Central memory CD4-positive, alpha-beta T cell (primary cell): ENCODE data around the gene BHMT2.

ENCODE experiments used
- DNase-seq: peaks from one replicate; pipeline ENCODE4 v3.0.0; 2022

Gene BHMT2

DNA sequence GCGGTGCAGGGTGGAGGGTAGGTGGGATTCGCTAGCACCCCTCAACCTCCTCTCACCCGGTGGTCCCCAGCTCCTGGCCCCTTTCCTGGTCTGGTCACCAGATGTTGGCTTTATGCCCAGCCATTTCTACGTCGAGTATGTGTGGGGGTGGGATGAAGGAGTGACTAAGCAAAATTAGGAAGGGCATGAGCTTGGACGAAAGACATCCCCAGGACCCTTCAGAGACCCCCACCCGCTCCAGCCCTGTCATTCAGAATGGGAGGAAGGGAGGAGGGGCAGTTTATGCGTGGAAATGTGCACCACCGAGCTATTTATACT lies 742 bp downstream of the BHMT2 start:
- DNase-seq, result no peak

DNA sequence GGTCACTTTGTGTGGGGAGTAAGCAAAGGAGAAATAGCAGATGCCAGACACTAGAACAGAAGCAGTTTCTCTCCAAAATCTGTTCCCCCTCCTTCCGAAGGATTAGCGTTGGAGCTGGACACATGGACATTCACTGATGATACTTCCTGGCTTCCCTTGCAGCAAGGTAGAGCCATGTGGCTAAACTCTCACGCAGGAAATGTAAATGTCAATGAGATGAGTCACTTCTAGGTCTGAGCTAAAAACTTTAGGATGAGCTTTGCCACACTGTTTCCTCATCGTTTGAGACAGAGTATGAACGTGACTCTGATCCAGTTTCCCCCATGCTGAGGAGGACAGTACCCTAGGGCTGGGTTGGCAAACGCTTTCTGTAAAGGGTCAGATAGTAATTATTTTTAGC lies 5.1 kb downstream of the BHMT2 start:
- DNase-seq, result no peak

DNA sequence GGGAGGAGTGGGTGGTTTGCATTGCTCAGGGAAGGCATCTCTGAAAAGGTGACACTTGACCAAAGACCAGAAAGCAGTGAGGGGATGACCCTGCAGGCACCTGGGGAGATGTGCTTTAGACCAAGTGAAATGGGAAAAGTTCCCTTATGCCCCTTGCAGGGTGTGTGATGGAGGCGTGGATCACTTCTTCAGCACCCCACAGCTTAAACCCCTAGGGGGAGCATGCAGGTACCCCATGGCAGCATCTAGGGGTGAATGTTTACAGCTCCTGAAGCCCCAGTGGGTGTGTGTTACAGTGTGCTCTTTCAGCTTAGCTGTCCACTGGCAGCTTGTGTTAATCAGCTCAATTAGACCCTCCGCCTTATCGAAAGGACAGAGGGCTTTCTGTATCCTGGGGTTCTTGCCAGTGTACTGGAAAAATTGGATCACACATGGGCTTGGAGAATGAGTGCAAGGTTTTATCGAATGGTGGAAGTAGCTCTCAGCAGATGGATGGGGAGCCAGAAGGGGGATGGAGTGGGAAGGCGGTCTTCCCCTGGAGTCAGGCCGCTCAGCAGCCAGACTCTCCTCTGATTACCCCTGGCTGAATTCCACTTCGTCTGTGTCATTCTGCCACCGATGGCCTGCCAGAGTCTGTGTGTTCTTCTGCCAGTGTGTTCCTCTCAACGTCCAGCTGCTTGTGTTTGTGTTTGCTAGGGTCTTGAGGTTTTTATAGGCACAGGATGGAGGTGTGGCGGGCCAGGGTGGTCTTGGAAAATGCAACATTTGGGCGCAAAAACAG lies 6.3 kb downstream of the BHMT2 start:
- DNase-seq, result no peak

DNA sequence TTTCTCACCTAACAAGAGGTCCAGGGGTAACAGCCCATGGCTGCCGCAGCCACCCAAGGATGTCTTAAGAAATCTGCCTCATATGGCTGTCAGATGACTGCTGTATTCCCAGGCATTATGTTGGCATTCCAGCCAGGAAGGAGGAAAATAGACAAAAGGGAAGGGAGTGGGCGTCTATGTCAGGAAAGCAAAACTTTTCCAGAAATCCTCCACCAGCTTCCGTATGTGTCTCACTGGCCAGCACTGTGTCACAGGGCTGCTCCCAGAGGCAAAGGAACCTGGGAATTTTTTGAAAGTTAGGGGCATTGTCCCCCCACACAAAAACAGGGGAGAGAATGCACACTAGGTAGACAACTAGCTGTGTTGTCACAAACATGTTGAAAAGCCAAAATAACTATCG lies 7.3 kb downstream of the BHMT2 start:
- DNase-seq, result no peak

DNA sequence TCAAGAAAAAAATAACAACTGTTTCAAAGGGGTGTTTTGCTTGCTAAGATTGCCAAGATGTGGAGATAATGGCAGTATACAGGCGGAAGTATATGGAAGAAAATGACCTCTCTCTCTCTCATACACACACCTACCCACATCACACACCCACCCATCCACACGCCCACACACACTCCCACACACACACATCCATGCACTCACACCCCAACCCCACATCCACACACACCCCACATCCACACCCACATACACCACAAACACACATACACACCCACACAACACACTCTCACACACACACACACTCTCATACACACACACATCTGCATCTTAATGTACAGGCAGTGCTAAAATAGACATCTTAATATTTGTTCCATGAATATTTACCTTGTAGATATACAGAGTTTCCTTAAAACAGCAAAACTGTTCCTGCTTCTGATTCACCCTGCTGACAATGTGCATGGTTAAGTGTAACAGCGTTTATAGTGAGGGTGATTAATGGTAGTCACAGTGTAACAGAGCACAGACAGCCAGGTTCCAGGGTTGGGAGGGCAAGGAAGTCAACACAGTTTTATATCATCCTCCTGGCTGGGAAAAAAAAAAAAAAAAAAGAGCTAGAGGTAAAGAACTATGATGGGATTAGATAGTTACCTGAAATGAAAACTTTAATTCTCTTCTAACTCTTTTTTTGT lies 8.3 kb downstream of the BHMT2 start:
- DNase-seq, result no peak

DNA sequence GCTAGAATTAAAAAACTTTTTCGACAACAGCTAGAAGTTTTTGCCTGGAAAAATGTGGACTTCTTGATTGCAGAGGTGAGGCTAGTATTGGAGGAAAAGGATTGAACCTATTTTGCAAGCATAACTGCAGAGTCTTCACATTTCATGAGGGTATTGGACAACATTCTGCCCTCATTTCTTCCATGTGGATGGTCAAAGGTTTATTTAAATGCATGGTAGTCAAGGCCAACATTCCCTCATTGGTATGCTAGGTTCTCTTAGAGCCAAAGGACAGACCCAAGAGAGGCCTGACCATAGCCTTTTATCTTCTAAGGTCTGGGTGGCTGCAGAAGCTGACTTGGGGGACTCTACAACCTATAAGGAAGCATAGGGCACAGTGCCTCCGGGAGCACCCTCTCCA lies 11.2 kb downstream of the BHMT2 start:
- no peak for DNase-seq

DNA sequence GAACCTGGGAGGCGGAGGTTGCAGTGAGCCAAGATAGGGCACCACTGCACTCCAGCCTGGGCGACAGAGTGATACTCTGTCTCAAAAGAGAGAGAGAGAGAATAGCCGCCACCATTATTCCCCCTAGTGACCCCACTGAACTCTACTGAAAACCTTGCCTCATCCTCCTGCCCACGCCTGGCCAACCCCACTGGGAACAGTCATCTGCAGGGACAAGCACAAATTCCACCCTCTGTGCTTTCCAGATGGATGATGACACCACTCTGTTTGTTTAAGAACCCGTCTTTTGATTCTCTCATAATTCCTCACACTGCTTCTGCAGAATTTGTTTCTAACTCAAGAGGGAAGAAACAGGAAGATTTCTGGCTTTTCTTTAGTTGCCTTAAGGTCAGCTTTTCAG lies 12.2 kb downstream of the BHMT2 start:
- DNase-seq, result no peak

DNA sequence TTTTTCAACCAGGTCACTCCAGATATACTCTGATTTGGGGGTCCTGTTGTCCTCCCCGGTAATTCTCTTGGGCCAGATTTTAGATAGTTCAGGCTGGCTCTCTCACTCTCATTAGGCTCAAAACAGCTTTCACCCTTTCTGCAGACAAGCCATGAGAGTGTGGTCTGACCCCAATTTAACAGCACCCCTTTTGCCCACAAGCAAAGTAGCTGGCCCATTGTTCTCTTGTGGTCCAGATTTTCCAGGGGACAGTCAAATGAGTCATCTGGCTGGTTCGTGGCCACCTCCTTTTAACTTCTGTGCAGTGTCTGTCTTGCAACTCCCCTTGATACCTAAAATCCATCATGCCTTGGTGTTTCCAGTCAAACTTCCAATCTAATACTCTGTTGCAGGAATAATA lies 16.5 kb downstream of the BHMT2 start:
- no peak for DNase-seq

DNA sequence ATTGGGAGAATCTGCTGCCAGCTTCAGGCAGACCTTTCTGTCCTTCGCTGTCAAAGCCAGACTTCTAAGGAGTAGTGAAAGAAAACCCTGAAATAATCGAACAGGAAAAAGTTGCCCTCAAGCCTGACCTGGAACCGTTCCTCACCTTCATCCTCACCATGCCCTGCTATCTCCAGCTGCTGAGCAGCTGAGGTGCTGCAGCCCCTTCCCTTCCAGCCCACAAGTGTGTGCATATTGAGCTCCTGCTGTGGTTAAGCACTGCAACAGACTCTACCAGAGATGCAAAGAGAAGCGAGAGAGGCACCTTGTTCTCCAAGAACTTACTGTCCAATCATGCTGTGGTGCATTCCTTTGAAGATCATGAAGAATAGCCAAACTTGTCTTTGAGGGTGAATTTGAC lies 18.9 kb downstream of the BHMT2 start:
- DNase-seq, result no peak

DNA sequence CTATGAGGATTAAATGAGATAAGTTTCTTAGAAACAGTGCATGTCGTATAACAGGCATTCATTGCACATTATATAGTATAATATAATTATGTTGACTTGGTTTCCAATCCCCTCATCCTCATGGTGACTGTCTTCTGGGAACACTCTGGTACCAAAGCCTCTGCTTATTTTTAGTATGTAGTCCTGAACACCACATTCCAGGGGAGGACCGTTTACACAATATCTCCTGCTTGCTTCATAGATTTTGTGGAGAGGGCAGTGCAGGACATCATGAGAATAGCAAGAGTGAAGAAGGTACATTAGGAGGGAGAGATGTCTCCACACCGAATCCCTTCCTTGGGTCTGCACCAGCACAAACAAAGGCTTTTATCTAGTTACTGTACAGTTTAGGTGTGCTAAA lies 21.5 kb downstream of the BHMT2 start:
- DNase-seq, result no peak

DNA sequence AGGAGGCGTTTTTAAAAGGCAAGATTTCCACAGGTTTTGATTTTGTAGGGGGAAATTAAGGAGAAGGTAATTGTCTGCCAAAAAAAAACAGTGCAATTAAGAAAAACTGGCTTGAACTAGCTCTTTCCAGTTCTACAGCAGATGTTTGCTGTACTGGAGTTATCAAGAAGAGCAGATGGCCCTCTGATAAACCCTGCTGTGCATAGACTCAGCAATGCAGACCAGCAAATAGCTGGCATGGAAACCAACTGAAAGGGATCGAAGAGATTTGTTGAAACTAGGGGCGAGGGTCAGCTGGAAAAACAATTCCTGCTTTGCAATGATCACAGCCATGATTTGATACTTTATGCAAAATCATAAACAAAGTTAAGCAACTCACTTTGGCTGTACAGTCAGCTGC lies 24.2 kb downstream of the BHMT2 start:
- DNase-seq, result no peak

DNA sequence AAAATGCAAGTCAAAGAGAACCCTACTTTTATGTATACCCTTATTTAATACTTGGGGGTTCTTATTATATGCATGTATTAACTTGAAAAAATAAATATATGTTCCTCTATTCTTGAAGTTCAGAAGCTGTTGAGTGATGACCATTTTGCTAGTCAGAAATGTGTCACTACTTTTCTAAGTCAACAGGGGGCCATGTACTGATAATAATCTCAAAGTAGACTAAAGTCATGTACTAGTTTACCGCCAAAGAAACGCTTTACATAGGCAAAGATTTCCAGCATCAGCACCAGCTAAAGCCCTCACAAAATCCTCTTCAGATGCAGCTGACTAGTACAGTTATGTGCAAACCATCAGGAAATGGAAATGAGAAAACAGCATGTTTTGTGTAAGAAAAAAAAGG lies 36.3 kb downstream of the BHMT2 start:
- DNase-seq, result no peak

DNA sequence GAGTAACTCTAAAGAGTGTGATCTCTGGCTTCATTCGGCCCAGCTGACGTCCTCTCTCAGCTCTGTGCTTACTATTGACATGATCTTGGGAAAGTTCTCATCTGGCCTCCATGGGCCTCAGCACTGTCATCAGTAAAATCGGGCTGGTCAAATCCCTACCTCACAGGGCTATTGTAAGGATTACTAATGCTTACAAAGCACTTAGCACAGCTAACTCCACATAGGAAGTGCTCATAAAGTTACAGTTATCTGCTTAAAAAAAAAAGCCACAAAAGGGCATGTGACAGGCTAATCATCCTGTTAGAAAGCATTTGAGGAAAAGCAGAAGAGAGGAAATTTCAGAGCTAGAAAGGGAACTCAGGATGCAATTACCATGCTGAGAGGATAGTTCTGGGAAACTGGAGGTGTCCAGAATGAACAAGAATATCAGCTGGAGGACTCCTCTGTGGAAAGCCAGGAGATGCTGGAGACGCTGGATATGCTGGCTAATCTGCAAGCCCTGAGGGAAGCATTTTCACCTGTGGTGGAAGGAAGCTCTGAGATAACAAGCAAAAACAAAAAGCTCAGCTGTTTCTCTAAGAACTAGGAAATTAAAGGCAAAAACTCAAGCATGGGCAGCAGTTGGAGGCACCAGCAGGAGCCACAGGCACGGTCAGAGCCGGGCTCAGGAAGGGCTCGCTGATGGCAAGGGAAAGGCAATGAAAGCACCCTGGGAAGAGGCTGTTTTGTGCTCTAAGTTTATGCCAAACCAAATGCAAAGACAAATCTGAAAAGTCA lies 37.6 kb downstream of the BHMT2 start:
- DNase-seq, result no peak

DNA sequence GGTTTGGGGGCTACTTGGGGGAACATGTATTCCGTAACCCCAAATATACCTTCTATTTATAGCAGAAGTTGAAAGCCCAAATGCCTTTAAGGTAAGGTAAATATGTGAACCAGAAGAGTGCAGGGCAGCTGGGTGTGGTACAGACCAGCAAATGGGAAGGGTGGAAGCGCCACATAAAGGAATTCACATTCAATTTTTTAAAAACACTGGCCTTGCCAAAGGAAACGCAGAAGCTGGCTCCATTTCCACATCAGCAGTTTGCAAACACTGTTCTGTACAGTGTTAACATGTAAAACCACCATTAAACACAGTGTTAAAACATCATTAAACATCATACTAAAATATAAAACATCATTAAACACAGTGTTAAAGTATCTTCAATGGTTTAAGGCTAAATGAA lies 38.5 kb downstream of the BHMT2 start:
- no peak for DNase-seq

DNA sequence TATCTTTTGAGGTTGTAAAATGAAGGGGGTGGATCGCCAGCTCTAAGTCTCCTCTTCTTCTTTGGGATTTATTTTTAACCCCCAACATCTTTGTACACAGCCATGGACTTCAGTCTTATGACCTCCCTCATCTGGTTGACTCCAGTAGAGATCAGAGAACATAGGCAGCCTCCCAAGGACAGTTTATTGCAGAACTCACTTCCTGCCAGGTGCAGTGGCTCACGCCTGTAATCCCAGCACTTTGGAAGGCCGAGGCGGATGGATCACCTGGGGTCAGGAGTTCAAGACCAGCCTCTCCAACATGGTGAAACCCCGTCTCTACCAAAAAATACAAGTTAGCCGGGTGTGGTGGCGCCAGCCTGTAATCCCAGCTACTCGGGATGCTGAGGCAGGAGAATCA lies 39.2 kb downstream of the BHMT2 start:
- no peak for DNase-seq

DNA sequence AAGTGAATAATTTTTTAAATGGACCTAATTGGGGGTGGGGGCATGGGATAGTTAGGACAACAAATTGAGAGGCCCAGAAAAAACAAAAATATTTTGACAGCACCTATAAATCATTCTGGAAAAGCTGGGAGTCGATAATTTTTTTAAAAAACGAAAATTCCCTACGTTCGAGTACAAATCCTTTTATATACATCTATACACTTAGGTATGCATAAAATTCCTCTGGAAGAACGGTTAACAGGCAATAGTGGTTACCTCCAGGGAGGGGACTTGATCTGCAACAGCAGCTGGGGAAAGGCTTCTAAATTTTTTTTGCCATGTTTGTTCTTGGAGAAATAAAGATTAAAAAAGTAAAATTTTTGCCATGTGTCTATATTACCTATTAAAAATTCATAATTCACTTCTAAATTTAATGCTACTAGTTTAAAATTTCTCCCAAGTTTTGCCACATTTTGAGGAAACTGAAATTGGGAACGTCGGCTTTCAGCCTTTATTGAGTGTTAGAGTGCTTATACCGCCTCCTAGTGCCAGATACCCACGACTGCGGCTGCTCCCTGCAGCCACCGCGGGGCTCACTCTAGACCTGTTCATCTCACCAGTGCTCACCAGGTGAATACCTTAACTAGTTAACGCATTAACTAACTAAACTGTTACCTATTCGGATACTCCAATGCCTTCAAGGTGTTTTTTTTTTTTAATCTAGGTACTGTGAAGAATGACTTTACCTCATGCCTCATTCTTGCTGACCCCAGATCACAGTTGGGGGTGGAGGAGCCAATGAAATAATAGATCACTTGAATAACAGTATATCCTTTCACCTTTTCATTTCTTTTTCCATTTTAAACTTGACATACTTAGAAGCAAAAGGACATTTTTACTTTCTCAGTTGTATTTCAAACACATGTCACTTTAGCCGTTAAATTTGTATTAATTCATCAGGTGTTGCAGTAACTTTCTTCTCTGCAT lies 40.2 kb downstream of the BHMT2 start:
- DNase-seq, result peak; percentile 3

DNA sequence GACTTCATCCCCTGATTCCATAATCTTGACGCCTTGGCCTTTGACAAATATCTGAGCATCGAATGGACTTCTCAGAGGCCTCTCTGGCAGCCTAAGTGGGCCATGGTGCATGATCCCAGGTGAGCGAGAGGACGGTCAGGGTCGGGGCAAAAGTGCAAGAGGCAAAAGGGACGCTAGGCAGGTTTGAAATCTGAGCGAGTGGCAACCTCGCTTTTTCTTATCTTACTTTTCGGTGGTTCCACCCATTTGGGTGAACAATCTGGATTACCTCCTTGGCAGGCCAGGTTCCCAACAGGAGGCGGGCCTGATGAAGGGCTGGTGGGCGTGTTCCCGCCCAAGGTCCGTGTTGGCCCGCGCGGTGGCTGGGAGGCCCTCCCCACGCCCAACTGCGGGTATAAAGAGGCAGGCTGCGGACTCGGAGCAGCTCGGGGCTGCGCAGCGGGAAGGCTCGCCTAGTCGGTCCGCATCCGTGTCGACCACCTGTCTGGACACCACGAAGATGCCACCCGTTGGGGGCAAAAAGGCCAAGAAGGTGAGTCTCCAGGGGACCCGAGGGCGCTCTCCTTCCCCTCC lies 41.9 kb downstream of the BHMT2 start, which contains the start of gene BHMT:
Gene BHMT, plus strand, starts transcription at position 423 of the 573 bp plus-strand sequence. Its CDS starts 77 bp downstream, at position 500.
- no peak for DNase-seq

DNA sequence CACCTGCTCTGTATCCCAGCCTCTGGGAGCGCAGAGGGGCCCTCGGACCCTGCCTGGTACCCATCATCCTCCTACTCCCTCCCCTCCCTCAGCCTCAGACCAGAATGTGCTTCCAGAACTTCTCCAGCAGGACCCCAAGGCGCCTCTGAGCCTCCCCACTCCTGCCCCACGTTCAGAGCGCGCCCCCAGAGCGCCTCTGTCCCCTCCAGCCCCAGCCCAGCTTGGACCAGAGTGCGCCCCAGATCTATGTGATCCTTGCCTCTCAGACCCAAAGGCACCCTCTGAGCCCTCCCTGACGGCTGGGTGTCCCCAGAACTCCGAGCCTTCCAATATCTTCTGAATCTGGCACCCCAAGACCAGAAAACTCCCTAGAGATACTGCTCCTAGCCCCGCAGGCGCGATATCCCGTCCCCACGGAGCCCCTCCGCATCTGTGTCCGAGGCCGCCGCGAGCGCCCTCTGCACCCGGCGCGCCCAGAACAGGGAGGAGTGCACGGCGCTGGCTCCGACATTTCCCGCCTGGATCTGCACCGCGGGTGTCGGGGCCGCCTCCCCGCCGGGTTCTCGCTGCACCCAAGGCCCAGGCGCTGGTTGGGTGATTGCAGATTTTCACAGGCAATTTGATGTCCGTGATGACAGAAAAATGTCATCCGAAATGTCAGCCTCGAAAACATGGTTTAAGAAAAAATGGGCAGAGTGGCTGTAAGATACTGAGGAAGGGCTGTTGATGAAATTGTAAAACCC lies 42.6 kb downstream of the BHMT2 start:
- DNase-seq, result no peak

DNA sequence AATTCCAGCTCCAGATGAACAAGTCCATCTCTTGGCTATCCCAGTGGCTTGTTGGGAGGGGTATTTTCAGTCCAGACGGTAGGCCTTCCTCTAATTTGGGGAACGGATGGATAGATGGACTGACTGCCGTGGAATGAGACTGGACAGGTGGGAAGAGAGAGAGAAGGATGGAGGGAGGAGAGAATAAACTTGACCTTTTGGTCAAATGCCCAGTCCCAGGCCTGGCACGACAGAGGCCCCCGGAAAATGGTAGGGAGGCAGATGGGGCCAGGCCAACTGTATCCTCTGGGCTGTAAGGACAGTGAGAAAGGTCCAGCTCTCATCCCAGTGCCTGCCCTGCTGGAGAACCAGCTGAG lies 43.1 kb downstream of the BHMT2 start:
- no peak for DNase-seq

DNA sequence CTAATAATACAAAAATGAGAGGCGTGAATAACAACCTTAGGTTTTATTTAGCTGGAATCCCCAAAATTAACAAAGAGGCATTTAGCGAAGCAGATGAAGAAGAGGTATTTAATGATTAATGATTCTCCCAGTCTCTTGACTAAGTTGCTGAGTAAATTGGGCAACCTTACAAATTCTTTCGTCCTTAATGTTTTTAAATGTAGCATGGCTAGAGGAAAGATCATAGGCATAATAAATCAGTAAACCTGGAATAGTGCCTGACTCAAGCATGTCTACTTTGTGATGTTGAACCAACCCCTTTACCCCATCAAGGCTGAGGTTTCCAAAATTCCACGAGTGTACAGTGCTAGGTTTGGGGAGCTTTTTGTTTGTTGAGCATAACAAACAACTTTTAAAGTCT lies 49.9 kb downstream of the BHMT2 start:
- no peak for DNase-seq

DNA sequence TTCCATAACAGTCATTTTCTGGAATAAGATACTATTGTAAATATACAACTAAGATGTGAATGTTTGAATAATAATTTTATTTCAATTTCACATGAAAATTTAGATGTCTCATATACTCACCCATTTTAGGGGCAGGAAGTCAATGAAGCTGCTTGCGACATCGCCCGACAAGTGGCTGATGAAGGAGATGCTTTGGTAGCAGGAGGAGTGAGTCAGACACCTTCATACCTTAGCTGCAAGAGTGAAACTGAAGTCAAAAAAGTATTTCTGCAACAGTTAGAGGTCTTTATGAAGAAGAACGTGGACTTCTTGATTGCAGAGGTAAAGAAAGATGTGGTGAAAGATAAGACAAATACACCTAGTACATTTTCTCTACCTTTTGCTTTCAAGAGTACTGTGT lies 50.7 kb downstream of the BHMT2 start:
- no peak for DNase-seq

DNA sequence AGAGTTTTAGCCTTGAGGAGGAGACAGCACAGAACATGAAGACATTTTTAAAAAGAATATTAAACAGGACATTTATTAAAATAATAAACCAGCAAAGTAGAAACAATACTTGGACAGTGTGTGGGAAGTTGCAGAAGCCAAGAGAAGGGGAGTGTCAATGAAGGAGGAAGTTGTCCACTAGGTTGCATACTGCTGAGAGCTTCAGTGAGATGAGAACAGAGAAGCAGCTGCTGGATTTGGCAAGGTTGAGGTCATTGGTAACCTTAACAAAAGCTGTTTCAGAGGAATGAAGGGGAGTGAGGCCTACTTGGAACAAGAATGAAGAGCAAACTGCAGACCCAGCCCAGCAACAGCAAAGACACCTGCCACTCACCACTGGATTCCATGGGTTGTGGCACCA lies 53.4 kb downstream of the BHMT2 start:
- DNase-seq, result no peak
